IPS-20b (cell line): Measurements from ENCODE around the gene ALDH18A1.
A peak's percentile ranks its signal among the peaks of the same experiment; 100 is the strongest.
"Not testable (repeated sequence)": the region's sequence is repeated elsewhere in the genome, so short reads cannot be mapped to it uniquely, and the experiment has no call there.

Experiments
- H3K27ac ChIP-seq: one replicate; pipeline ENCODE4 v1.5.1; 2013; ENCODE audit warnings: low read length
- H3K27me3 ChIP-seq: 2 replicates; pipeline ENCODE4 v1.6.1; 2013; ENCODE audit warnings: mild to moderate bottlenecking, low read length, inconsistent platforms; ENCODE audit not compliant: insufficient read depth
- H3K36me3 ChIP-seq: 2 replicates; pipeline ENCODE4 v1.6.1; 2013; ENCODE audit warnings: low read depth, mild to moderate bottlenecking, inconsistent platforms, low read length, moderate library complexity; ENCODE audit not compliant: insufficient read depth
- H3K4me1 ChIP-seq: 2 replicates; pipeline ENCODE4 v1.6.1; 2013; ENCODE audit warnings: mild to moderate bottlenecking, control low read depth, inconsistent platforms, low read length, moderate library complexity; ENCODE audit not compliant: insufficient read depth
- H3K4me3 ChIP-seq: 2 replicates; pipeline ENCODE4 v1.5.1; 2013; ENCODE audit warnings: mild to moderate bottlenecking, low read length, inconsistent platforms
- H3K9ac ChIP-seq: 2 replicates; pipeline ENCODE4 v1.6.1; 2013; ENCODE audit warnings: low read depth, mild to moderate bottlenecking, inconsistent platforms, low read length, moderate library complexity
- H3K9me3 ChIP-seq: 2 replicates; pipeline ENCODE4 v1.6.1; 2013; ENCODE audit warnings: mild to moderate bottlenecking, low read depth, low read length, inconsistent platforms; ENCODE audit not compliant: insufficient read depth

ALDH18A1 gene

GRCh38 chr10:95672641-95673040 is 16.1 kb upstream of the ALDH18A1 start:
- H3K9ac ChIP-seq, H3K9me3 ChIP-seq, H3K27ac ChIP-seq, H3K4me1 ChIP-seq, H3K27me3 ChIP-seq, H3K4me3 ChIP-seq: not testable (repeated sequence)
- H3K36me3 ChIP-seq = peaks cover 61% of the 10 kb centered on the region

GRCh38 chr10:95664543-95664942 is 8.0 kb upstream of the ALDH18A1 start:
- peaks cover 31% of the 10 kb centered on the region for H3K36me3 ChIP-seq
- H3K9me3 ChIP-seq = no peaks in the 10 kb centered on the region
- no peak overlapping the region for H3K9ac ChIP-seq
- H3K27me3 ChIP-seq = no peaks in the 10 kb centered on the region
- no peaks in the 10 kb centered on the region for H3K4me1 ChIP-seq
- no peak overlapping the region for H3K4me3 ChIP-seq
- no peak overlapping the region for H3K27ac ChIP-seq

GRCh38 chr10:95663496-95663895 is 7.0 kb upstream of the ALDH18A1 start:
- H3K27ac ChIP-seq = no peak overlapping the region
- H3K4me1 ChIP-seq = no peaks in the 10 kb centered on the region
- H3K27me3 ChIP-seq = no peaks in the 10 kb centered on the region
- H3K36me3 ChIP-seq = peaks cover 23% of the 10 kb centered on the region
- no peaks in the 10 kb centered on the region for H3K9me3 ChIP-seq
- no peak overlapping the region for H3K4me3 ChIP-seq
- no peak overlapping the region for H3K9ac ChIP-seq

GRCh38 chr10:95661818-95662217 is 5.3 kb upstream of the ALDH18A1 start:
- Histone ChIP-seq H3K27ac (no peak overlapping the region), H3K9ac (no peak overlapping the region), H3K4me1 (no peaks in the 10 kb centered on the region), H3K9me3 (no peaks in the 10 kb centered on the region), H3K27me3 (no peaks in the 10 kb centered on the region), H3K36me3 (peaks cover 15% of the 10 kb centered on the region), H3K4me3 (no peak overlapping the region)

- Histone ChIP-seq H3K9ac (no peak overlapping the region), H3K27me3 (no peaks in the 10 kb centered on the region), H3K27ac (no peak overlapping the region), H3K36me3 (peaks cover 13% of the 10 kb centered on the region), H3K4me3 (no peak overlapping the region), H3K9me3 (no peaks in the 10 kb centered on the region), H3K4me1 (peaks cover under 1% of the 10 kb centered on the region; the same call in 1 of the 2 replicates)
These were observed 3.8 kb upstream of the ALDH18A1 start for GRCh38 chr10:95660283-95660682.

- no peak overlapping the region; the same call in 1 of the 2 replicates for H3K9ac ChIP-seq
- no peaks in the 10 kb centered on the region for H3K9me3 ChIP-seq
- H3K27ac ChIP-seq = no peak overlapping the region
- H3K4me3 ChIP-seq = peak overlapping the region; percentile 69; the same call in 1 of the 2 replicates
- H3K27me3 ChIP-seq = no peaks in the 10 kb centered on the region
- peaks cover 3% of the 10 kb centered on the region; the same call in 1 of the 2 replicates for H3K4me1 ChIP-seq
- peaks cover 11% of the 10 kb centered on the region for H3K36me3 ChIP-seq
These were observed 739 bp upstream of the ALDH18A1 start for GRCh38 chr10:95657250-95657649.

GRCh38 chr10:95655571-95656290 is 780 bp downstream of the ALDH18A1 start:
- peaks cover 27% of the 10 kb centered on the region for H3K36me3 ChIP-seq
- no peak overlapping the region for H3K27ac ChIP-seq
- peaks cover 5% of the 10 kb centered on the region; the same call in 1 of the 2 replicates for H3K9me3 ChIP-seq
- peak overlapping the region; percentile 69 for H3K4me3 ChIP-seq
- no peaks in the 10 kb centered on the region for H3K27me3 ChIP-seq
- peaks cover 3% of the 10 kb centered on the region; the same call in 1 of the 2 replicates for H3K4me1 ChIP-seq
- peak overlapping the region; percentile 70 for H3K9ac ChIP-seq

DNA sequence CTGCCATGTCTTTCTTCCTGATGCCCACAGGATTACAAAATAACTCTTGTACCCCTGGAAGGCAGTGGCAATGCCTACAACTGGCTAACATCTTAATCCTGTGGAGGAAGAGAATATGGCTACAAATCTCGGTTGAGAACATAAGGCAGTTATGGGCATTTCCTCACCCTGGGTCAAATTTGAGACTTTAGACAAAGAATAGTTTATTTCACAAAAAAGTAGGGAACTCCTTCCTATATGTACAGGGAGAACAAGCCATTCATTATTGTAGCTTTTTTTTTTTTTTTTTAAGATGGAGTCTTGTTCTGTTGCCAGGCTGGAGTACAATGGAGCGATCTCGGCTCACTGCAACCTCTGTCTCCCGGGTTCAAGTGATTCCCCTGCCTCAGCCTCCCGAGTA is 2.6 kb downstream of the ALDH18A1 start:
- Histone ChIP-seq H3K4me3 (no peak overlapping the region), H3K27ac (no peak overlapping the region), H3K9ac (no peak overlapping the region), H3K36me3 (peaks cover 33% of the 10 kb centered on the region), H3K4me1 (peaks cover 7% of the 10 kb centered on the region; the same call in 1 of the 2 replicates), H3K27me3 (no peaks in the 10 kb centered on the region), H3K9me3 (peaks cover 5% of the 10 kb centered on the region; the same call in 1 of the 2 replicates)

DNA sequence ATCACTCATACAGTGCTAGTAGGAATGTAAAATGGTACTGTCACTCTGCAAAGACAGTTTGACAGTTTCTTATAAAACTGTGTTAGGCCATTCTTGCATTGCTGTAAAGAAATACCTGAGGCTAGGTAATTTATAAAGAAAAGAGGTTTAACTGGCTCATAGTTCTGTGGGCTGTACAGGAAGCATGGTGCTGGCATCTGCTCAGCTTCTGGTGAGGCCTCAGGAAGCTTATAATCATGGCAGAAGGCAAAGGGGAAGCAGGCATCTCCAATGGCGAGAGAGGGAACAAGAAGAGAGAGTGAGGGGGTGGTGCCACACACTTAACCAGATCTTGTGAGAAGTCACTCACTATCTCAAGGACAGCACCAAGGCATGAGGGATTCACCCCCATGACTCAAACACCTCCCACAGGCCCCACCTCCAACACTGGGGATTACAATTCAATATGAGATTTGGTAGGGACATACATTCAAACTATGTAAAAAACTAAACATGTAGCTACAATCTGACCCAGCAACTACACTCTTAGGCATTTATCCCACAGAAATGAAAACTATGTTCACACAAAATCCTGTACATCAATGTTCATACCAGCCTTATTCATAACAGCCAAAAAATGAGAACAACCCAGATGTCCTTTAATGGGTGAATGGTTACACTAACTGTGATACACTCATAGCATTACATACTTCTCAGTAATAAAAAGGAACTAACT is 5.0 kb downstream of the ALDH18A1 start:
- H3K4me3 ChIP-seq = no peak overlapping the region
- no peak overlapping the region for H3K27ac ChIP-seq
- H3K27me3 ChIP-seq = no peaks in the 10 kb centered on the region
- peaks cover 5% of the 10 kb centered on the region; the same call in 1 of the 2 replicates for H3K9me3 ChIP-seq
- no peak overlapping the region for H3K9ac ChIP-seq
- peaks cover 57% of the 10 kb centered on the region for H3K36me3 ChIP-seq
- H3K4me1 ChIP-seq = peaks cover 7% of the 10 kb centered on the region; the same call in 1 of the 2 replicates

DNA sequence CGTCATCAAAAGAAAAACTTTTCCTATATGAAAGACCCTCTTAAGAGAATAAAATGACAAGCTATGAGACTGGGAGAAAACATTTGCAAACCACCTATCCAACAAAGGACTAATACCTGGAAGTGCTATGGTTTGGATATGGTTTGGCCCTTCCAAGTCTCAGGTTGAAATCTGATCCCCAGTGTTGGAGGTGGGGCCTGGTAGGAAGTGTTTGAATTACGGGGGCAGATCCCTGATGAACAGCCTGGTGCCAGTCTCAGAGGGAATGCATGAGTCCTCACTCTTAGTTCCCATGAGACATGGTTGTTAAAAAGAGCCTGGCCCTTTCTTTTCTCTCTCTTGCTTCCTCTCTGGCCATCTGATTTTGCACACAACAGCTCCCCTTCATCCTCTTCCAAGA is 6.3 kb downstream of the ALDH18A1 start:
- H3K9me3 ChIP-seq = peaks cover 5% of the 10 kb centered on the region; the same call in 1 of the 2 replicates
- H3K9ac ChIP-seq = no peak overlapping the region
- H3K27me3 ChIP-seq = no peaks in the 10 kb centered on the region
- H3K4me1 ChIP-seq = peaks cover 6% of the 10 kb centered on the region; the same call in 1 of the 2 replicates
- H3K36me3 ChIP-seq = peaks cover 70% of the 10 kb centered on the region
- H3K4me3 ChIP-seq = no peak overlapping the region
- no peak overlapping the region for H3K27ac ChIP-seq

DNA sequence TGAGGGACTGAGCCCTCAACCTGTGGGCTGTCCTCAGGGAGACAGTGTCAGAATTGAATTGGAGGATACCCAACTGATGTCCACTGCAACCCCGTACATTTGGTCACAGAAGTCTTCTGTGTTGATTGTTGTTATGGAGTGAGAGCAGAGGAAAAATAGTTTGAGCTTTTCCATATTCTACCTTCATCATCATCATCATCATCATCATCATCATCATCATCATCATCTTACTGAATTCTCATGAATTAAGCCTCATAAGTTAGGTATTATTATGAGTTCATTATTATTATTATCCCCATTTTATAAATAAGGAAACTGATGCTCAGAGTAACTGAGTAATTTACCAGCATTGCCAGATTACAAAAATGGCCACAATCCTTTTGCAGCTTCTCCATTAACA is 8.4 kb downstream of the ALDH18A1 start:
- Histone ChIP-seq H3K4me3 (no peak overlapping the region), H3K9ac (no peak overlapping the region), H3K27ac (no peak overlapping the region), H3K27me3 (no peaks in the 10 kb centered on the region), H3K36me3 (peaks cover 81% of the 10 kb centered on the region), H3K4me1 (peaks cover 4% of the 10 kb centered on the region; the same call in 1 of the 2 replicates), H3K9me3 (peaks cover 5% of the 10 kb centered on the region; the same call in 1 of the 2 replicates)

- Histone ChIP-seq H3K9me3 (no peaks in the 10 kb centered on the region), H3K27me3 (no peaks in the 10 kb centered on the region), H3K27ac (no peak overlapping the region), H3K4me1 (peaks cover 4% of the 10 kb centered on the region; the same call in 1 of the 2 replicates), H3K36me3 (peaks cover 76% of the 10 kb centered on the region), H3K4me3 (no peak overlapping the region), H3K9ac (no peak overlapping the region)
These were observed 10.4 kb downstream of the ALDH18A1 start for GRCh38 chr10:95646160-95646559.
